GM18520 (cell line): Measurements from ENCODE around the gene UXS1.
"Not testable (repeated sequence)": the region's sequence is repeated elsewhere in the genome, so short reads cannot be mapped to it uniquely, and the experiment has no call there.

Experiments used
- ATAC-seq: cut with Tn5 transposase; IDR thresholded peaks from one replicate; pipeline ENCODE4 v1.9.1; 2021; ENCODE audit not compliant: unreplicated experiment

Gene UXS1

DNA sequence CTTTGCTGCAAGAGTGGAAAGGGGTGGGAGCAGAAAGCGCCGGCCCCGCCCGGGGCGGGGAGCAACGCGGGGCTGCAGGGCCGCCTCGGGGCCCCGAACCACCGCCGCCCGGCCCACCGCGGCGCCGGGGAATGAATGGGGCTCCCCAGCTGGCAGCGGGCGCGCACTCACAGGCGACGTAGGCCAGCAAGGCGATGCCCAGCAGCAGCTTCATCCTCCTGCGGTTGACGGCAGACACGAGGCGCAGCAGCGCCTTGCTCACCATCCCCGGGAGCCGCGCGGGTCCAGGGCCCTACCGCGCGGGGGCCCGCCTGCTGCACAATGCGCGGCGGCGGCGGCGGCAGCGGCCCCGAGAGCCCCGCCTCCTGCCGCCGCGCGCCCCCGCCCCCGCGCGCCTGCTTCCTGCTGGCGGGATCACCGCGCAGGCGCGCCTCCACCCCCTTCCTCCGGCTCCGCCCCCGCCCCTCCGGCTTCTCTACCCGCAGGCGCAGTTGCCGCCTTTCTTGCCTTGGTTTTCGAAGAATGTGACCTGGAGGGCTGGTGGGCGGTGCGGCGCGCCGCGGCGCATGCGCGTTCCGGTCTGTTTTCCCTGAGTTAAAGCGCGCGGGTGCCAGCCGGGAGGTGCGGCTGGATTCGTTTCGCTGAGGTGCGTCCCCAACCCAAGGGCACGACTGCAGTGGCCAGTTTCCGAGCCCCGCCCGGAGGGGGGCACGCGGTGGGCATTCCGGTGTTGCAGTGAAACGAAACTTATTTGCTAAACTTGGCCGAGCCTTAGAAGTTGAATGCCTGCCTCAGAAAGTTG, at the start of gene UXS1:
TSS of gene UXS1 (minus strand) at position 325 of the 802 bp plus-strand sequence. CDS start at position 265, 60 bp downstream.
- ATAC-seq, result peak; percentile 68

- not testable (repeated sequence) for ATAC-seq
These were observed 45.4 kb upstream of the UXS1 start for GRCh38 chr2:106239491-106239890.

- not testable (repeated sequence) for ATAC-seq
These were observed 41.3 kb upstream of the UXS1 start for GRCh38 chr2:106235392-106235791.

- no peak for ATAC-seq
These were observed 39.2 kb upstream of the UXS1 start for GRCh38 chr2:106233350-106233706.

DNA sequence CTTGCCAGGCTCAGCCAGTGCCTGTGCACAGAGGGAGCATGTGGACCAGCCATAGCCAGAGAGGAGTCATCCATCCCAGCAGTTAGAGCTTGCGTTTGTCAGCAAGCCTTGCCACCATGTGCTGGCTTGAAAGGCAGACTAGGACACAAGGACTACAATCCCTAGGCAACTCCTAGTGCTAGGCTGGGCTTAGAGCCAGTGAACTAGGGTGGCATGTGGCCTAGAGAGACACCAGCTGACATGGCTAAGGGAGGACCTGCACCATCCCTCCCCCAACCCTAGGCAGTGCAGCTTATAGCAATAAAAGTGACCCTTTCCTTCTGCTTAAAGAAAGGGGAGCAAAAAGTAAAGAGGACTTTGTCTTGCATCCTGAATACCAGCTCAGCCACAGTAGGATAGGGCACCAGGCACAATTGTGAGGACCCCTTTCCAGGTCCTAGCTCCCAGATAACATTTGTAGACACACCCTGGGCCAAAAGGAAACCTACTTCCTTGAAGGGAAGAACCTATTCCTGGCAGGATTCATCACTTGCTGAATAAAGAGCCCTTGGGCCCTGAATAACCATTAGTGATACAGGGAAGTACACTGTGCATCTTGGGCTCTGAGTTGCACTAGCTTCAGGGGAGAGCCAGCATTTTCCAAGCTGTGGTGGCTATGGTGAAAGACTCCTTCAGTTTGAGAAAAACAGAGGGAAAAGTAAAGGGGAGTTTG, 38.7 kb upstream of the UXS1 start:
- no peak for ATAC-seq

DNA sequence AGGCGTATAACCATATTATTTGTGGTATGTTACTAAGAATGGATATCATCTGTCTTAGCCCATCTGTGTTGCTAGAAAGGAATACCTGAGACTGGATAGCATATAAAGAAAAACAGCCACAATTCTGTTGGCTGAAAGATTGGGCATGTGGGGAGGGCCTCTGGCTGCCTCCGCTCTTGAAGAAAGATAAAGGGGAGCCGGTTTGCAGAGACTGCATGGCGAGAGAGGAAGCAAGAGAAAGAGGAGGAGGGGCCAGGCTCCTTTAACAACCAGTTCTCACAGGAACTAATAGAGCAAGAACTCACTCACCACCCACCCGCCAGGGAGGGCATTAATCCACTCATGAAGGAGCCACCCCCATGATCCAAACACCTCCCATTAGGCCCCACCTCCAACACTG, 29.2 kb upstream of the UXS1 start:
- ATAC-seq, result no peak

GRCh38 chr2:106222057-106222456, 28.0 kb upstream of the UXS1 start:
- ATAC-seq, result not testable (repeated sequence)

GRCh38 chr2:106219813-106220212, 25.7 kb upstream of the UXS1 start:
- ATAC-seq, result no peak

DNA sequence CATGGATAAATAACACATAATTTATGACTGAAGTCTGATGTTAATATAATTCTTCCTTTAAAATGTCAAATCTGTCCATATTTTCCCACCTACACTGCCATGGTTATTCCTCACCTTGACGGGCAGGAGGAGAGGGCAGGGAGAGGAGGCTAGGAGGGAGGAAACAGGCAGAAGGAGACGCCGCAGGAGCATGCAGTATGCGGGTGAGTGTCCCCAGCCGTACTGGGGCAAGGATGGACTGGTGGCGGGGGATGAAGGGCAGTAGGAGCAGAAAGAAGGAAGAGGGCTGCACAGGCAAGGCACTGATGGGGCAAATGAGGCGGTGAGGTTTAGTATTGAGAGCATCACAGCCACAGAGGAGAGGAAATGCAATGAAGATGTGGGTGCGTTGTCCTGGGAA, 25.1 kb upstream of the UXS1 start:
- not testable (repeated sequence) for ATAC-seq

- ATAC-seq, result no peak
These were observed 14.8 kb upstream of the UXS1 start for GRCh38 chr2:106208874-106209273.

GRCh38 chr2:106208399-106208798, 14.3 kb upstream of the UXS1 start:
- no peak for ATAC-seq

DNA sequence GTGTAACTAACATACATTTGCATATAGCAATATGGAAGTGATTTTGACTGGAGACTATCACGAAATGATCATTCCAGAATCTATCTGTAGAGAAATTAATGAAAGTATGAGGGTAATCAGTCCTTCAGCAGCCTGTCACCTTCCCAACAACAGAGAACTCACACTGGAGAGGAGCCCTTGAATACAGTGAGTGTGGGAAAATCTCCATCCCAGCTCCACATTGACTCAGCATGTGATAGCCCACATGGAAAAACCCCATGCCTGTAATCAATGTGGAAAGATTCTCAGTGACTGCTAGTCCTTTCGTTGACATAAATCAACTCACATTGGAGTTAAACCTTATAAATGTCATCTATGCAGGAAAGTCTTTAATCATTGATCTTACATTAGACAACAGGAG, 13.1 kb upstream of the UXS1 start:
- no peak for ATAC-seq

DNA sequence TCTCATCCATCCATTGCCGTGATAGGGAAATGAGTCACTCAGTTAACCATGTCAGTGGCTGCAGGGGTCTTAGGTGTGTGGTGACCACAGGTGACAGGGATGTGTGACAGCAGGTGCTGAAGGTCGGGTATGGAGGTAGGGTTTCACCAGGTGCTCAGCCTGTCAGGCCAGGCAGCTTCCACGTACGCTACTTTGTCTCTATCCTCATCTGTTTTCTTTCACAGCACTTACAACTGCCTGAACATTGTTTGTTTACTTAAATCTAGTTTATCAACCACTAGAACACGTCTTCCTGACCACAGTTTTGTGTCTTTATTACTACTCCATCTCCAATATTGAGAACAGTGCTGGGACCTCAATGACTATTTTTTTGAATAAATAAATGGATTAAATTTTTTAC, 11.4 kb upstream of the UXS1 start:
- no peak for ATAC-seq

DNA sequence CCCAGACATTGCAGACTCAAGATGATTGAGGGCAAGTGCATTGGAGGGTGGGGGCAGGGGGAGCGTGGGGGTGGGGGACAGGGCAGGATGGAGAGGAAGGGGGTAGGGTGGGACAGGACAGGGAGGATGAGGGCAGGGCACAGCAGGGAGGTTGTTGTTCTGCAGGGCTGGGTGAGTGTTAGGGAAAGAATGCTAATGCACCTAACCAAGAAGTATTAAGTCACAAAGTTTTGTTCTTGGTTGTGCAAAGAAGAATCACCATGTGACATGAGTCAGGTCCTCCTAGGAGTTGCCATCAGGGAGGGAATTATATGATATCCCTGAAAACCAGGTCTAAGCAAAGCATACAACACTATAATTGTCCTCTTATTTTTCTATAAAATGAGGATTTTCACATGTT, 10.4 kb upstream of the UXS1 start:
- ATAC-seq, result not testable (repeated sequence)

GRCh38 chr2:106201661-106202060, 7.6 kb upstream of the UXS1 start:
- ATAC-seq, result no peak

GRCh38 chr2:106197878-106198277, 3.8 kb upstream of the UXS1 start:
- no peak for ATAC-seq

DNA sequence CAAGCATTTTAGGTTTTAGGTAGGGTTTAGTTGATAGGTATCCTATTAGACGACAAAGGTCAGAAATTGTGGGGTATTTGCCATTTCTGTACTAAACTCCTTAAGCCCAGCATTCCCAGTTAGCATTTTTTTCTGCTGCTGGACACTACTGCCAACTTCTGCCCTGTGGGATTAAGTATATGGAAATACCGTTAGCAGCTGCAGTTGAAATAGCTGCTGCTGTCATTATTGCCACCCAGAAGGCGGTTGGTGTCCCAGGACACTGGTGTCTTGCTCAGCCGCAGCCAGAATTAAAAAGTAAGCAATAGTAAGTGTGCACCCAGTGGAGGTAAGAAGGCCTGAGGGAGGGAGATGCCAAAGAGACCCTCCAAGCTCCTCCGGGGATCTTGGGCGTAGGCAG, 1.9 kb upstream of the UXS1 start:
- no peak for ATAC-seq

- ATAC-seq, result no peak
These were observed 1.4 kb upstream of the UXS1 start for GRCh38 chr2:106195456-106195855.

- no peak for ATAC-seq
These were observed 468 bp downstream of the UXS1 start for GRCh38 chr2:106193690-106193976.

GRCh38 chr2:106192752-106193689, 1.1 kb downstream of the UXS1 start:
- peak; percentile 35 for ATAC-seq

GRCh38 chr2:106191511-106192016, 2.5 kb downstream of the UXS1 start:
- ATAC-seq, result no peak
